ENCODE results near the gene SH3RF1.

Gene SH3RF1

GRCh38 chr4:169311643-169312365 lies 41.0 kb upstream of the SH3RF1 start:
- DNase-seq (ENCODE audit: low read depth) = no peak
- TF ChIP-seq CTCF (IDR thresholded peaks at IDR 0.05; ENCODE audit: control insufficient read depth, insufficient read depth, low read depth, low read length, missing control alignments) = peak; percentile 43
- no peak overlapping the region for H3K4me3 ChIP-seq (ENCODE audit: control insufficient read depth, low read depth, low read length)

GRCh38 chr4:169309326-169309967 lies 38.7 kb upstream of the SH3RF1 start:
- H3K4me3 ChIP-seq (ENCODE audit: control insufficient read depth, low read depth, low read length) = no peak overlapping the region
- DNase-seq (ENCODE audit: low read depth) = no peak
- TF ChIP-seq CTCF (IDR thresholded peaks at IDR 0.05; ENCODE audit: control insufficient read depth, insufficient read depth, low read depth, low read length, missing control alignments) = no peak

GRCh38 chr4:169307576-169307975 lies 36.8 kb upstream of the SH3RF1 start:
- TF ChIP-seq CTCF (IDR thresholded peaks at IDR 0.05; ENCODE audit: control insufficient read depth, insufficient read depth, low read depth, low read length, missing control alignments) = no peak
- H3K4me3 ChIP-seq (ENCODE audit: control insufficient read depth, low read depth, low read length) = no peak overlapping the region
- no peak for DNase-seq (ENCODE audit: low read depth)

- no peak overlapping the region for H3K4me3 ChIP-seq (ENCODE audit: control insufficient read depth, low read depth, low read length)
- no peak for TF ChIP-seq CTCF (IDR thresholded peaks at IDR 0.05; ENCODE audit: control insufficient read depth, insufficient read depth, low read depth, low read length, missing control alignments)
- DNase-seq (ENCODE audit: low read depth) = no peak
Measured at GRCh38 chr4:169305651-169306050, 34.9 kb upstream of the SH3RF1 start.

- TF ChIP-seq CTCF (IDR thresholded peaks at IDR 0.05; ENCODE audit: control insufficient read depth, insufficient read depth, low read depth, low read length, missing control alignments) = no peak
- H3K4me3 ChIP-seq (ENCODE audit: control insufficient read depth, low read depth, low read length) = no peak overlapping the region
- DNase-seq (ENCODE audit: low read depth) = no peak
Measured at GRCh38 chr4:169305173-169305572, 34.4 kb upstream of the SH3RF1 start.

- no peak for DNase-seq (ENCODE audit: low read depth)
- no peak overlapping the region for H3K4me3 ChIP-seq (ENCODE audit: control insufficient read depth, low read depth, low read length)
- no peak for TF ChIP-seq CTCF (IDR thresholded peaks at IDR 0.05; ENCODE audit: control insufficient read depth, insufficient read depth, low read depth, low read length, missing control alignments)
Measured at GRCh38 chr4:169295822-169296221, 25.1 kb upstream of the SH3RF1 start.

All from AG09309 (cell line).